ENCODE results near the gene RAB5IF.

RAB5IF gene

DNA sequence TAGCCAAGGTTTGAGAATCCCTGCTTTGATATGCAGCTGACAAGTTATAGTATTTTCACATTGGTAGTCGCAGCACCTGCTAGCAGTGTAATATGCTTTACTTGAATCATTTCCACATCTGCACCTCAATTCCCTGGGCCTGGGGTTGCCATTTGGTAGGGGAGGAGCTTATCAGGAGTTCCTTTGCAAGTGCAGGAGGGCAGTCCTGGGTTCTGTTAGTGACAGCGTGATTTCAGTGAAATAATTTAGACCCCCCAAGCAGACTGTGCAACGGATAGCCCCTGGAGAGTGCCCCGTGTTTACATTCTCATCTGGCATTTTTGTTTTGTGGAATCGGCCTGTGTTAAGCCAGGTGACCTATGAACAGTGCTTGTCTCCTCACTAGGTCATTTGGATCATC, 6.0 kb downstream of the RAB5IF start:
- Histone ChIP-seq H4K20me1 (ENCODE audit: low read depth, low read length) (peaks cover 9% of the 10 kb centered on the region; the same call in 1 of the 2 replicates), H3F3A (ENCODE audit: insufficient read depth) (no peaks in the 10 kb centered on the region), H3K4me2 (ENCODE audit: low read depth, low read length, poor library complexity, severe bottlenecking) (no peak overlapping the region), H3K4me3 (ENCODE audit: insufficient read depth, low read length, poor library complexity, severe bottlenecking) (no peak overlapping the region), H3K36me3 (ENCODE audit: low read length) (peaks cover 8% of the 10 kb centered on the region; the same call in 1 of the 2 replicates), H3K27ac (ENCODE audit: low read depth, low read length) (no peak overlapping the region), H3K27me3 (ENCODE audit: low read length) (no peaks in the 10 kb centered on the region), H3K9ac (ENCODE audit: low read length) (no peak overlapping the region), H3K9me3 (ENCODE audit: insufficient read depth, low read length) (no peaks in the 10 kb centered on the region), H2AFZ (ENCODE audit: low read depth, low read length, severe bottlenecking) (no peak overlapping the region), H3K9me2 (replicated peaks; ENCODE audit: insufficient read depth, low read length) (no peaks in the 10 kb centered on the region), H3K79me2 (ENCODE audit: insufficient read depth, low read length) (peaks cover 20% of the 10 kb centered on the region)
- TF ChIP-seq, protein P1, sequence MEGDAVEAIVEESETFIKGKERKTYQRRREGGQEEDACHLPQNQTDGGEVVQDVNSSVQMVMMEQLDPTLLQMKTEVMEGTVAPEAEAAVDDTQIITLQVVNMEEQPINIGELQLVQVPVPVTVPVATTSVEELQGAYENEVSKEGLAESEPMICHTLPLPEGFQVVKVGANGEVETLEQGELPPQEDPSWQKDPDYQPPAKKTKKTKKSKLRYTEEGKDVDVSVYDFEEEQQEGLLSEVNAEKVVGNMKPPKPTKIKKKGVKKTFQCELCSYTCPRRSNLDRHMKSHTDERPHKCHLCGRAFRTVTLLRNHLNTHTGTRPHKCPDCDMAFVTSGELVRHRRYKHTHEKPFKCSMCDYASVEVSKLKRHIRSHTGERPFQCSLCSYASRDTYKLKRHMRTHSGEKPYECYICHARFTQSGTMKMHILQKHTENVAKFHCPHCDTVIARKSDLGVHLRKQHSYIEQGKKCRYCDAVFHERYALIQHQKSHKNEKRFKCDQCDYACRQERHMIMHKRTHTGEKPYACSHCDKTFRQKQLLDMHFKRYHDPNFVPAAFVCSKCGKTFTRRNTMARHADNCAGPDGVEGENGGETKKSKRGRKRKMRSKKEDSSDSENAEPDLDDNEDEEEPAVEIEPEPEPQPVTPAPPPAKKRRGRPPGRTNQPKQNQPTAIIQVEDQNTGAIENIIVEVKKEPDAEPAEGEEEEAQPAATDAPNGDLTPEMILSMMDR (IDR thresholded peaks at IDR 0.05; ENCODE audit: insufficient read depth, low read length, poor library complexity, severe bottlenecking), result no peak
- no peak for TF ChIP-seq EZH2phosphoT487 (conservative IDR thresholded peaks at IDR 0.05; ENCODE audit: low read length)

DNA sequence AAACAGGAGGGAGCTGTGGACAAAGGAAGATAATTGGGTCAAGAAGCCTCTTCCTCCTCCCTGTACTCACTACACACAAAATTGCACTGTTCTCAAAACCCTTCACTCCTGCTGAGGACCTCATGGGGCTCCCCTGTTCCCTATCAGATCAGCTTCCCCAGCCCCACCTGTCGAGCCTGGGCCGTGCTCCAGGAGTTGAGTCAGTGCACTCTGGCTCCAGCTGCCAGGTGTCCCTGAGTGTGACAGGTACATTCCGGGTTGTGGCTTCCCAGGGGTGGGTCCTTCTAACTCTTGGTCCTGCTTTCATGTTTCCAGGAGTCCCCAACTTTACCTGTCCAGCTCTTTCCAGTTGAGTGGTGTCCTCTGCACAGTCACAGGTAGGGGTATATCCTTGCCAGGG, 8.4 kb downstream of the RAB5IF start:
- no peak overlapping the region for H2AFZ ChIP-seq (ENCODE audit: low read depth, low read length, severe bottlenecking)
- no peak overlapping the region for H3K4me3 ChIP-seq (ENCODE audit: insufficient read depth, low read length, poor library complexity, severe bottlenecking)
- no peaks in the 10 kb centered on the region for H3K79me2 ChIP-seq (ENCODE audit: insufficient read depth, low read length)
- no peak overlapping the region for H3K27ac ChIP-seq (ENCODE audit: low read depth, low read length)
- H4K20me1 ChIP-seq (ENCODE audit: low read depth, low read length), result no peaks in the 10 kb centered on the region
- H3K9ac ChIP-seq (ENCODE audit: low read length), result no peak overlapping the region
- no peaks in the 10 kb centered on the region for H3K27me3 ChIP-seq (ENCODE audit: low read length)
- H3K9me3 ChIP-seq (ENCODE audit: insufficient read depth, low read length), result no peaks in the 10 kb centered on the region
- no peaks in the 10 kb centered on the region for H3F3A ChIP-seq (ENCODE audit: insufficient read depth)
- H3K36me3 ChIP-seq (ENCODE audit: low read length), result 0 out of 2 replicates have a peak, but pooled peaks cover 6% of the 10 kb centered on the region
- no peak overlapping the region for H3K4me2 ChIP-seq (ENCODE audit: low read depth, low read length, poor library complexity, severe bottlenecking)
- H3K9me2 ChIP-seq (replicated peaks; ENCODE audit: insufficient read depth, low read length), result no peaks in the 10 kb centered on the region
- TF ChIP-seq EZH2phosphoT487 (conservative IDR thresholded peaks at IDR 0.05; ENCODE audit: low read length), result no peak
- TF ChIP-seq, protein P1 (IDR thresholded peaks at IDR 0.05; ENCODE audit: insufficient read depth, low read length, poor library complexity, severe bottlenecking), result no peak

DNA sequence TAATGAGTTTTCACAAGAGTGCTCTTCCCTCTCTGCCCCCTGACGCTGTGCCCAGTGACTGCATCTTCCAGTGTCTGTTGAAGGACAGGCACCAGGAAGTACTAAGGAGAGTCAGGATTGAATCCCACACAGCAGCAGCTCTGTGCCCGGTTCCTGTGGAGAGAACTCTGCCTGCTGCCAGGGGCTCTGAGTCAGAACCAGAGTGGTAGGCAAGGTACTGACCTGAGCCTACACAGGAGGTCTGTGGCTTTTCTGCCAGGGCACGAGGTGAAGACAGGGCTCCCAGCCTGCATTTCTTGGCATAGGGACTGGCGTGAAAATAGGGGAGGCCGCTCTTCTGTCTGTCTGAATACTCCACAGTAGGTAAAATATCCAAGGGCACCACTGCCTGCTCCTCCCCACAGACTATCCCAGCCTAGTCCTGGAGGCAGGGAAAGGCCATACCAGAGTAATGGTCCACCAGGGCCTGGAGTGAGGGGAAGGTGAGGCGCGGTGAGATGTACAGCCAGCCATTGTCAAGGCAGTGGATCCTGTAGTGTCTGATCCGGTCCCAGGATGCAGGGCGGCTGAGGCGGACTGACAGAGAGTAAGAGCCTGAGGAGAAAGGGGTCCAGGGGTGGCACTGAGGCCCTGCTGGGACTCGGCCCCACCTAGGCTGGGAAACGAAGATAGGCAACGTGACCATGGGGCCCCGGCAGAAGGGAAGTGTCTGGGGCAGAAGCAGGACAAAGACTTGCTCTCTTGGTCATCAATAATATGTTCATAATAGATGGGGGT, 9.4 kb downstream of the RAB5IF start:
- no peaks in the 10 kb centered on the region for H3F3A ChIP-seq (ENCODE audit: insufficient read depth)
- H2AFZ ChIP-seq (ENCODE audit: low read depth, low read length, severe bottlenecking), result no peak overlapping the region
- no peak overlapping the region for H3K4me3 ChIP-seq (ENCODE audit: insufficient read depth, low read length, poor library complexity, severe bottlenecking)
- no peak overlapping the region for H3K27ac ChIP-seq (ENCODE audit: low read depth, low read length)
- no peaks in the 10 kb centered on the region for H3K27me3 ChIP-seq (ENCODE audit: low read length)
- TF ChIP-seq, protein P1 (IDR thresholded peaks at IDR 0.05; ENCODE audit: insufficient read depth, low read length, poor library complexity, severe bottlenecking), result no peak
- TF ChIP-seq EZH2phosphoT487 (conservative IDR thresholded peaks at IDR 0.05; ENCODE audit: low read length), result no peak
- H3K9ac ChIP-seq (ENCODE audit: low read length), result no peak overlapping the region
- no peaks in the 10 kb centered on the region for H4K20me1 ChIP-seq (ENCODE audit: low read depth, low read length)
- 0 out of 2 replicates have a peak, but pooled peaks cover 6% of the 10 kb centered on the region for H3K36me3 ChIP-seq (ENCODE audit: low read length)
- no peaks in the 10 kb centered on the region for H3K79me2 ChIP-seq (ENCODE audit: insufficient read depth, low read length)
- H3K9me3 ChIP-seq (ENCODE audit: insufficient read depth, low read length), result no peaks in the 10 kb centered on the region
- H3K4me2 ChIP-seq (ENCODE audit: low read depth, low read length, poor library complexity, severe bottlenecking), result no peak overlapping the region
- no peaks in the 10 kb centered on the region for H3K9me2 ChIP-seq (replicated peaks; ENCODE audit: insufficient read depth, low read length)
